ENCODE measurements around the gene S100A9. TPM values are rescaled to one million over a fixed set of nuclear protein-coding genes. Genes with fewer than 3 reads are reported as not detected.
"Not testable (repeated sequence)": the region's sequence is repeated elsewhere in the genome, so short reads cannot be mapped to it uniquely, and the experiment has no call there.

S100A9 gene
- polyA plus RNA-seq, 1 donor, result 21.2 TPM

DNA sequence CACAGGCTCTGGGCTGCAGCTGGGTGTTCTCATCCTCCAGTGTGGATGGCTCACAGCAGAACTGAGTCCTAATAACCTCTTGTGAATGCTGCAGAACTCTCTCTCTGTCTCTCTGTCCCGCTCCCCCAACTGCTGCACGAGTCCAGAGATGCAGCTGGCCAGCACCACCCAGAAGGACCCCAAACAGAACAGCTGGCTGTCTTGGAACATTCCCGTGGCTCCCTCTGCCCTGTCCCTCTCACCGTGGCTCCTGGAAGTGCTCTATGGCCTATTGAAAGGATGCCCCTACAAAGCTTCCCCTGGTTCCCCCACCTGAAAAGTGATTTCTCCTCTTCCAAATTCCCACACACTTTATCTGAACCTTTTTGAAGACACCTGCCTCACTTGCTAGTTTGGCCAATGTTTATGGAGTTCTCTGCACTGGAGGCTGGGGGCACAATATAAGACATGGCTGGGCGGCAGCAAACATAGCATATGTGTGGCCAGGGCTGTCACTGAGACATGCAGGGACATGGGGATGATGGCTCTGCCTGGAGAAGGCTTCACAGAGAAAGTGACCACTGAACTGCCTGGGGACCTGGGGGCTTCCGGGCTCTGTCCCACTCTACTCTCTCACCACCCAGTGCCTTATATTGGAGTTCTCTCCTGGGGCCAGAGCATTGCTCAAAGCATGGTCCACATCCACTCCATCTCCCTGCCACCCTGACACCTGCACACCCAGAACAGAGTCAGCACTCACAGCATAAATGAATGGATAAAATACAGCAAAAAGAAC is 48.4 kb downstream of the S100A9 start:
- DNase-seq (ENCODE audit: low read depth), result not testable (repeated sequence)

DNA sequence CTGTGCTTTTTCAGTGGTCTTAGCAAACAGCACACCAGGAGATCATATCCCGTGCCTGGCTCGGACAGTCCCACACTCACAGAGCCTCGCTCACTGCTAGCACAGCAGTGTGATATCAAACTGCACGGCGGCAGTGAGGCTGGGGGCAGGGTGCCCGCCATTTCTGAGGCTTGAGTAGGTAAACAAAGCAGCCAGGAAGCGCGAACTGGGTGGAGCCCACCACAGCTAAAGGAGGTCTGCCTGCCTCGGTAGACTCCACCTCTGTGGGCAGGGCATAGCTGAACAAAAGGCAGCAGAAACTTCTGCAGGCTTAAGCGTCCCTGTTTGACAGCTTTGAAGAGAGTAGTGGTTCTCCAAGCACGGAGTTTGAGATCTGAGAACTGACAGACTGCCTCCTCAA is 49.6 kb downstream of the S100A9 start:
- DNase-seq (ENCODE audit: low read depth), result not testable (repeated sequence)

Other genes with a start within 250 kb of the S100A9 start
- not detected for gene SPRR2F, start 244.3 kb upstream of the S100A9 start, polyA plus RNA-seq (ENCODE audit: insufficient read length)
- gene SPRR2G, start 207.0 kb upstream of the S100A9 start, polyA plus RNA-seq (ENCODE audit: insufficient read length), result not detected
- not detected for gene LELP1, start 154.4 kb upstream of the S100A9 start, polyA plus RNA-seq (ENCODE audit: insufficient read length)
- not detected for gene PRR9, start 140.3 kb upstream of the S100A9 start, polyA plus RNA-seq (ENCODE audit: insufficient read length)
- not detected for gene LORICRIN, start 98.2 kb upstream of the S100A9 start, polyA plus RNA-seq (ENCODE audit: insufficient read length)
- gene PGLYRP3, start 44.9 kb upstream of the S100A9 start, polyA plus RNA-seq (ENCODE audit: insufficient read length), result not detected
- not detected for gene PGLYRP4, start 9.0 kb upstream of the S100A9 start, polyA plus RNA-seq (ENCODE audit: insufficient read length)
- 2.7 TPM for gene S100A12, start 17.8 kb downstream of the S100A9 start, polyA plus RNA-seq (ENCODE audit: insufficient read length)
- gene S100A8, start 33.2 kb downstream of the S100A9 start, polyA plus RNA-seq (ENCODE audit: insufficient read length), result 16.1 TPM
- not detected for gene S100A7A, start 58.7 kb downstream of the S100A9 start, polyA plus RNA-seq (ENCODE audit: insufficient read length)
- gene S100A7, start 102.8 kb downstream of the S100A9 start, polyA plus RNA-seq (ENCODE audit: insufficient read length), result not detected
- 191 TPM for gene S100A6, start 178.1 kb downstream of the S100A9 start, polyA plus RNA-seq (ENCODE audit: insufficient read length)
- gene S100A5, start 183.1 kb downstream of the S100A9 start, polyA plus RNA-seq (ENCODE audit: insufficient read length), result 0.27 TPM
- gene S100A4, start 188.0 kb downstream of the S100A9 start, polyA plus RNA-seq (ENCODE audit: insufficient read length), result 188 TPM
- 0.77 TPM for gene S100A3, start 191.4 kb downstream of the S100A9 start, polyA plus RNA-seq (ENCODE audit: insufficient read length)
- gene S100A2, start 208.0 kb downstream of the S100A9 start, polyA plus RNA-seq (ENCODE audit: insufficient read length), result 2.0 TPM

Measured in forelimb muscle (tissue), 1 donor.